Glutamatergic neuron (in vitro differentiated cells): ENCODE measurements around the gene RNASEL. TPM values are rescaled to one million over a fixed set of nuclear protein-coding genes. Genes with fewer than 3 reads are reported as not detected.

Experiments used
- DNase-seq: peaks from one replicate; pipeline ENCODE4 v3.0.0; 2022
- H3K27ac Mint-ChIP-seq: one replicate; pipeline ENCODE4 v1.8.0; 2020; ENCODE audit warnings: mild to moderate bottlenecking, mixed read lengths, inconsistent platforms; ENCODE audit not compliant: unreplicated experiment
- H3K27me3 Mint-ChIP-seq: one replicate; pipeline ENCODE4 v1.8.0; 2020; ENCODE audit warnings: mild to moderate bottlenecking, moderate library complexity, mixed read lengths, inconsistent platforms; ENCODE audit not compliant: unreplicated experiment
- H3K36me3 Mint-ChIP-seq: one replicate; pipeline ENCODE4 v1.8.0; 2020; ENCODE audit warnings: mild to moderate bottlenecking, mixed read lengths, inconsistent platforms; ENCODE audit not compliant: unreplicated experiment
- H3K4me1 Mint-ChIP-seq: one replicate; pipeline ENCODE4 v1.8.0; 2020; ENCODE audit warnings: mild to moderate bottlenecking, low read depth, mixed read lengths, inconsistent platforms; ENCODE audit not compliant: unreplicated experiment
- H3K4me3 Mint-ChIP-seq: one replicate; pipeline ENCODE4 v1.8.0; 2020; ENCODE audit warnings: mild to moderate bottlenecking, mixed read lengths, inconsistent platforms; ENCODE audit not compliant: unreplicated experiment
- H3K9me3 Mint-ChIP-seq: one replicate; pipeline ENCODE4 v1.8.0; 2020; ENCODE audit warnings: mild to moderate bottlenecking, moderate library complexity, mixed read lengths, inconsistent platforms; ENCODE audit not compliant: unreplicated experiment
- CTCF ChIP-seq: fragments of 200-600 bp; sonication (generic); IDR thresholded peaks from one replicate; pipeline ENCODE4 v1.5.0; 2021; ENCODE audit not compliant: partially characterized antibody, unreplicated experiment
- total RNA-seq: library from RNA; stranded (reverse); fragmentation: NEBNext Ultra II Directional; extraction: Animal tissue kit (Norgen Biotek cat#: 25700); gene quantifications from one replicate; pipeline ENCODE4 v1.2.1, GENCODE V29; 2021; ENCODE audit not compliant: unreplicated experiment

Gene RNASEL
- total RNA-seq, 1 donor from 2014 or later = 1.3 TPM

GRCh38 chr1:182630586-182630985, 41.5 kb upstream of the RNASEL start:
- no peak for TF ChIP-seq CTCF
- no peak for DNase-seq
- Mint-ChIP-seq H3K27me3 (peaks cover 16% of the 10 kb centered on the region), H3K9me3 (peaks cover 15% of the 10 kb centered on the region), H3K4me3 (no peak overlapping the region), H3K27ac (no peak overlapping the region), H3K4me1 (peaks cover 29% of the 10 kb centered on the region), H3K36me3 (no peaks in the 10 kb centered on the region)

- H3K36me3 Mint-ChIP-seq = no peaks in the 10 kb centered on the region
Observed at GRCh38 chr1:182629499-182630096, 40.5 kb upstream of the RNASEL start.

GRCh38 chr1:182629080-182629479, 40.0 kb upstream of the RNASEL start:
- no peaks in the 10 kb centered on the region for H3K36me3 Mint-ChIP-seq
- no peak overlapping the region for H3K4me3 Mint-ChIP-seq
- peaks cover 6% of the 10 kb centered on the region for H3K9me3 Mint-ChIP-seq
- no peak for DNase-seq
- peaks cover 17% of the 10 kb centered on the region for H3K4me1 Mint-ChIP-seq
- TF ChIP-seq CTCF = no peak
- no peak overlapping the region for H3K27ac Mint-ChIP-seq
- peaks cover 8% of the 10 kb centered on the region for H3K27me3 Mint-ChIP-seq

More at GRCh38 chr1:182629499-182630096, 40.5 kb upstream of the RNASEL start:
- H3K27me3 Mint-ChIP-seq = peaks cover 10% of the 10 kb centered on the region
- TF ChIP-seq CTCF = no peak
- no peak overlapping the region for H3K27ac Mint-ChIP-seq
- no peak for DNase-seq
- peaks cover 8% of the 10 kb centered on the region for H3K9me3 Mint-ChIP-seq
- H3K4me1 Mint-ChIP-seq = peaks cover 21% of the 10 kb centered on the region
- H3K4me3 Mint-ChIP-seq = no peak overlapping the region

GRCh38 chr1:182628657-182629056, 39.6 kb upstream of the RNASEL start:
- no peak for DNase-seq
- Mint-ChIP-seq H3K9me3 (peaks cover 2% of the 10 kb centered on the region), H3K27me3 (peaks cover 4% of the 10 kb centered on the region), H3K4me3 (no peak overlapping the region), H3K27ac (no peak overlapping the region), H3K4me1 (peaks cover 15% of the 10 kb centered on the region), H3K36me3 (no peaks in the 10 kb centered on the region)
- TF ChIP-seq CTCF = no peak

GRCh38 chr1:182627622-182628021, 38.6 kb upstream of the RNASEL start:
- DNase-seq = no peak
- no peaks in the 10 kb centered on the region for H3K9me3 Mint-ChIP-seq
- H3K27me3 Mint-ChIP-seq = peaks cover 1% of the 10 kb centered on the region
- TF ChIP-seq CTCF = no peak
- no peak overlapping the region for H3K27ac Mint-ChIP-seq
- no peak overlapping the region for H3K4me3 Mint-ChIP-seq
- H3K36me3 Mint-ChIP-seq = no peaks in the 10 kb centered on the region
- H3K4me1 Mint-ChIP-seq = peaks cover 16% of the 10 kb centered on the region
